ENCODE results near the gene SMIM5. TPM values are rescaled to one million over a fixed set of nuclear protein-coding genes. Genes with fewer than 3 reads are reported as not detected.

SMIM5 gene
- total RNA-seq, 2 experiments from 2014 or later = 0.06 TPM; not detected in 1

DNA sequence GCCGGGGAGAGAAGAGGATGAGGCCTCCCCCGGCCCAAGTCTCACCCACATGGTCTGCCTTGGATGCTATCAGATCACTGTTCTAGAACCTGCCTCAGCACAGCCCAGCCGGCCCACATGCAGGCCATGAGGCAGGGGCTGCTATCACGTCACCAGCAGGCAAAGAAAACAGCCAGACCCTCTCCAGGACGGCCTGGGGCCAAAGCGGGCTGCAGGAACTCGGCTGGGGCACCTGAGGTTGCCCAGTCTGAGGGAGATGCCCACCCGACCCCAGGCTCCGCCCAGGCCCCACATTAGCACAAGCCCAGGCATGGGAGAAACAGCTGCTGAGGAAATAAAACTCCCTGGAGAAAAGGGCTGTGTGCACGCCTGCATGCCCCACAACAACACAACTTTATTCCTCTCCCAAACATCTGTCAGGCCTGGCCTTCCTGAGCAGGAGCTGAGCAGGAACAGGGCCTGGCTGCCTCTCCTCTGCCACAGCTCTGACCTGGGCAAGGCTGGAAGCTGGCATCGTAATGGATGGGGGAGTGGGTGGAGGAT is 6.7 kb upstream of the SMIM5 start:
- Histone ChIP-seq H3K9me3 (ENCODE audit: low read length) (no peaks in the 10 kb centered on the region), H3K9me2 (ENCODE audit: insufficient read depth, low read length) (no peaks in the 10 kb centered on the region), H3K36me3 (ENCODE audit: insufficient read depth, low read length) (peaks cover 16% of the 10 kb centered on the region; the same call in 1 of the 2 replicates), H3K27ac (ENCODE audit: low read depth, low read length, poor library complexity, severe bottlenecking) (no peak overlapping the region), H3K4me3 (ENCODE audit: low read depth, low read length, poor library complexity, severe bottlenecking) (no peak overlapping the region), H3K4me1 (ENCODE audit: insufficient read depth, low read length, poor library complexity, severe bottlenecking) (peaks cover 12% of the 10 kb centered on the region), H3K4me2 (ENCODE audit: low read length) (no peak overlapping the region), H2AFZ (ENCODE audit: low read length) (no peak overlapping the region), H4K20me1 (ENCODE audit: insufficient read depth, low read length) (no peaks in the 10 kb centered on the region), H3K79me2 (ENCODE audit: insufficient read depth, low read depth, low read length) (no peaks in the 10 kb centered on the region)
- no peak for TF ChIP-seq EZH2phosphoT487 (IDR thresholded peaks at IDR 0.05; ENCODE audit: borderline replicate concordance, low read depth, low read length)
- TF ChIP-seq, protein P1, sequence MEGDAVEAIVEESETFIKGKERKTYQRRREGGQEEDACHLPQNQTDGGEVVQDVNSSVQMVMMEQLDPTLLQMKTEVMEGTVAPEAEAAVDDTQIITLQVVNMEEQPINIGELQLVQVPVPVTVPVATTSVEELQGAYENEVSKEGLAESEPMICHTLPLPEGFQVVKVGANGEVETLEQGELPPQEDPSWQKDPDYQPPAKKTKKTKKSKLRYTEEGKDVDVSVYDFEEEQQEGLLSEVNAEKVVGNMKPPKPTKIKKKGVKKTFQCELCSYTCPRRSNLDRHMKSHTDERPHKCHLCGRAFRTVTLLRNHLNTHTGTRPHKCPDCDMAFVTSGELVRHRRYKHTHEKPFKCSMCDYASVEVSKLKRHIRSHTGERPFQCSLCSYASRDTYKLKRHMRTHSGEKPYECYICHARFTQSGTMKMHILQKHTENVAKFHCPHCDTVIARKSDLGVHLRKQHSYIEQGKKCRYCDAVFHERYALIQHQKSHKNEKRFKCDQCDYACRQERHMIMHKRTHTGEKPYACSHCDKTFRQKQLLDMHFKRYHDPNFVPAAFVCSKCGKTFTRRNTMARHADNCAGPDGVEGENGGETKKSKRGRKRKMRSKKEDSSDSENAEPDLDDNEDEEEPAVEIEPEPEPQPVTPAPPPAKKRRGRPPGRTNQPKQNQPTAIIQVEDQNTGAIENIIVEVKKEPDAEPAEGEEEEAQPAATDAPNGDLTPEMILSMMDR (conservative IDR thresholded peaks at IDR 0.05; ENCODE audit: low read length) = no peak
- no TSS peak for BruUV-seq (replicated peaks)
- intact Hi-C loops (cut with micrococcal nuclease; ENCODE audit: unreplicated experiment) = no loop called here
- CTCF ChIA-PET (ENCODE audit: unreplicated experiment) = interaction anchor here (0.6 kb wide), 1 partner anchor 133 kb away, joined by 3 read pairs; no protein-coding TSS in a partner anchor
- no peak for DNase-seq (ENCODE audit: low spot score)
- POLR2A ChIA-PET = no interaction called here

- no peak overlapping the region for H3K4me3 ChIP-seq (ENCODE audit: low read depth, low read length, poor library complexity, severe bottlenecking)
- H3K9me3 ChIP-seq (ENCODE audit: low read length) = no peaks in the 10 kb centered on the region
- no peaks in the 10 kb centered on the region for H3K79me2 ChIP-seq (ENCODE audit: insufficient read depth, low read depth, low read length)
- peaks cover 12% of the 10 kb centered on the region for H3K4me1 ChIP-seq (ENCODE audit: insufficient read depth, low read length, poor library complexity, severe bottlenecking)
- no peak overlapping the region for H3K27ac ChIP-seq (ENCODE audit: low read depth, low read length, poor library complexity, severe bottlenecking)
- POLR2A ChIA-PET = no interaction called here
- no peaks in the 10 kb centered on the region for H3K9me2 ChIP-seq (ENCODE audit: insufficient read depth, low read length)
- intact Hi-C loops (cut with micrococcal nuclease; ENCODE audit: unreplicated experiment) = no loop called here
- TF ChIP-seq EZH2phosphoT487 (IDR thresholded peaks at IDR 0.05; ENCODE audit: borderline replicate concordance, low read depth, low read length) = no peak
- TF ChIP-seq, protein P1 (conservative IDR thresholded peaks at IDR 0.05; ENCODE audit: low read length) = no peak
- no peaks in the 10 kb centered on the region for H4K20me1 ChIP-seq (ENCODE audit: insufficient read depth, low read length)
- H2AFZ ChIP-seq (ENCODE audit: low read length) = no peak overlapping the region
- no peak overlapping the region for H3K4me2 ChIP-seq (ENCODE audit: low read length)
- no TSS peak for BruUV-seq (replicated peaks)
- no peak for DNase-seq (ENCODE audit: low spot score)
- peaks cover 20% of the 10 kb centered on the region; the same call in 1 of the 2 replicates for H3K36me3 ChIP-seq (ENCODE audit: insufficient read depth, low read length)
- CTCF ChIA-PET (ENCODE audit: unreplicated experiment) = interaction anchor here (0.6 kb wide), 1 partner anchor 133 kb away, joined by 3 read pairs; no protein-coding TSS in a partner anchor
Observed at GRCh38 chr17:75627094-75627493, 6.1 kb upstream of the SMIM5 start.

DNA sequence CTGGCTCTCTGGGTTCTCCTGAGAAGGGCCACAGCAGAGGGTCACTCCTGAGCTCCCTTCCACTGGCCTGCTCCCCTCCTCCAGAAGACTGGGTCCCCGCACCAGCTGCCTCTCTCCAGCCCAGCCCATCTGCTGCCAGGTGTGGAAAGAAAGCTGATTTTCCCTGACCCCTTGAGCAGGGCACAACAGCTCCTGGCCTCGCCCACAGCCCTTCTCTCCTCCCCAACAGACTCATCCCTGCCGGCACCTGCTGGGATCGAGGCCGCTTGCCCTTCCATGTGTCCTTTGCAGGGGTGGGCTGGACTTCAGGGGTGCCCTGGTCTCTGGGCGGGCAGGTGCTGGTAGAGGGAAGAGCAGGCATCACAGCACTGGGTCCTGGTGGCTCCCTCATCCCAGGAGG is 4.8 kb upstream of the SMIM5 start:
- Histone ChIP-seq H3K36me3 (ENCODE audit: insufficient read depth, low read length) (peaks cover 22% of the 10 kb centered on the region; the same call in 1 of the 2 replicates), H2AFZ (ENCODE audit: low read length) (no peak overlapping the region), H3K4me3 (ENCODE audit: low read depth, low read length, poor library complexity, severe bottlenecking) (no peak overlapping the region), H3K4me1 (ENCODE audit: insufficient read depth, low read length, poor library complexity, severe bottlenecking) (peaks cover 24% of the 10 kb centered on the region), H3K9me3 (ENCODE audit: low read length) (no peaks in the 10 kb centered on the region), H3K27ac (ENCODE audit: low read depth, low read length, poor library complexity, severe bottlenecking) (no peak overlapping the region), H3K9me2 (ENCODE audit: insufficient read depth, low read length) (no peaks in the 10 kb centered on the region), H3K4me2 (ENCODE audit: low read length) (no peak overlapping the region), H3K79me2 (ENCODE audit: insufficient read depth, low read depth, low read length) (no peaks in the 10 kb centered on the region), H4K20me1 (ENCODE audit: insufficient read depth, low read length) (no peaks in the 10 kb centered on the region)
- no TSS peak for BruUV-seq (replicated peaks)
- ChIA-PET CTCF (ENCODE audit: unreplicated experiment) (interaction anchor here (0.7 kb wide), 1 partner anchor 119 kb away, joined by 3 read pairs; no protein-coding TSS in a partner anchor), POLR2A (no interaction called here)
- DNase-seq (ENCODE audit: low spot score) = no peak
- intact Hi-C loops (cut with micrococcal nuclease; ENCODE audit: unreplicated experiment) = no loop called here
- TF ChIP-seq, protein P1 (conservative IDR thresholded peaks at IDR 0.05; ENCODE audit: low read length) = no peak
- no peak for TF ChIP-seq EZH2phosphoT487 (IDR thresholded peaks at IDR 0.05; ENCODE audit: borderline replicate concordance, low read depth, low read length)

Measured in OCI-LY7 (cell line).